Endodermal cell (in vitro differentiated cells): ENCODE data around the gene PAEP. TPM values are rescaled to one million over a fixed set of nuclear protein-coding genes. Genes with fewer than 3 reads are reported as not detected.

Experiments used
- DNase-seq: peaks from one replicate; pipeline ENCODE4 v3.0.0-alpha.2; 2017
- H3K27ac ChIP-seq: 2 replicates; pipeline ENCODE4 v1.5.1; 2013; ENCODE audit warnings: mild to moderate bottlenecking, low read depth, low read length, moderate library complexity
- H3K27me3 ChIP-seq: 2 replicates; pipeline ENCODE4 v1.6.1; 2013; ENCODE audit warnings: mild to moderate bottlenecking, low read length, moderate library complexity; ENCODE audit not compliant: insufficient read depth, control insufficient read depth, poor library complexity, severe bottlenecking
- H3K36me3 ChIP-seq: 2 replicates; pipeline ENCODE4 v1.7.0; 2013; ENCODE audit warnings: mild to moderate bottlenecking, low read length, moderate library complexity; ENCODE audit not compliant: control insufficient read depth, insufficient read depth
- H3K4me1 ChIP-seq: one replicate; pipeline ENCODE4 v1.7.0; 2013; ENCODE audit warnings: low read length; ENCODE audit not compliant: control insufficient read depth, insufficient read depth
- H3K4me3 ChIP-seq: 2 replicates; pipeline ENCODE4 v1.5.1; 2013; ENCODE audit warnings: mild to moderate bottlenecking, low read length, moderate library complexity
- H3K9ac ChIP-seq: 2 replicates; pipeline ENCODE4 v1.6.1; 2013; ENCODE audit warnings: mild to moderate bottlenecking, low read length, moderate library complexity; ENCODE audit not compliant: poor library complexity, severe bottlenecking; ENCODE audit errors: extremely low read depth
- H3K9me3 ChIP-seq: 2 replicates; pipeline ENCODE4 v1.6.1; 2013; ENCODE audit warnings: mild to moderate bottlenecking, low read length, moderate library complexity; ENCODE audit not compliant: control insufficient read depth
- H3K27ac Mint-ChIP-seq: 2 replicates; pipeline ENCODE4 v1.8.0; 2020; ENCODE audit warnings: mixed read lengths
- H3K27me3 Mint-ChIP-seq: 2 replicates; pipeline ENCODE4 v1.8.0; 2021; ENCODE audit warnings: mild to moderate bottlenecking, mixed read lengths; ENCODE audit not compliant: insufficient read depth
- H3K36me3 Mint-ChIP-seq: 2 replicates; pipeline ENCODE4 v1.8.0; 2020; ENCODE audit warnings: low read depth, mixed read lengths
- H3K4me1 Mint-ChIP-seq: 2 replicates; pipeline ENCODE4 v1.8.0; 2020; ENCODE audit warnings: mixed read lengths
- H3K4me3 Mint-ChIP-seq: 2 replicates; pipeline ENCODE4 v1.8.0; 2020; ENCODE audit warnings: mild to moderate bottlenecking, moderate library complexity, mixed read lengths
- H3K9me3 Mint-ChIP-seq: 2 replicates; pipeline ENCODE4 v1.8.0; 2020; ENCODE audit warnings: mild to moderate bottlenecking, mixed read lengths
- CTCF ChIP-seq: fragments of 200-600 bp; sonication (generic); conservative IDR thresholded peaks from 2 replicates; pipeline ENCODE4 v1.5.0; 2021; ENCODE audit warnings: antibody characterized with exemption, mild to moderate bottlenecking
- WGBS, 2 experiments: methylation state at CpG; one replicate each; pipeline versions ENCODE4 v1.1.5 to v1.1.7; 2013; ENCODE audit warnings: missing lambda C conversion rate in 2 of 2, mixed read lengths in 1 of 2; ENCODE audit not compliant: insufficient coverage in 1 of 2, insufficient read length in 1 of 2; 5-methylcytosine and 5-hydroxymethylcytosine counted together
- total RNA-seq, 2 donors: library from RNA; stranded (reverse); fragmentation: NEBNext Ultra II Directional in 1 of 2; extraction: Animal tissue kit (Norgen Biotek cat#: 25700) in 1 of 2; gene quantifications; 2 replicates in 1 of 2; 3 replicates in 1 of 2; pipeline ENCODE4 v1.2.1, GENCODE V29; 2021

Gene PAEP
- total RNA-seq, 2 donors from 2014 or later = not detected

- H3K9ac ChIP-seq = no peak overlapping the region
- DNase-seq = no peak
- H3K27ac ChIP-seq = no peak overlapping the region
- H3K4me1 ChIP-seq = no peaks in the 10 kb centered on the region
- no peaks in the 10 kb centered on the region for H3K36me3 ChIP-seq
- no peak for TF ChIP-seq CTCF
- H3K9me3 Mint-ChIP-seq = peaks cover 19% of the 10 kb centered on the region
- no peaks in the 10 kb centered on the region for H3K27me3 Mint-ChIP-seq
- H3K9me3 ChIP-seq = no peaks in the 10 kb centered on the region
- H3K4me3 ChIP-seq = no peak overlapping the region
- no peaks in the 10 kb centered on the region for H3K36me3 Mint-ChIP-seq
- 93% methylated on average over 3 to 15 of the region's 15 CpGs for WGBS, 2 experiments
- H3K4me1 Mint-ChIP-seq = no peaks in the 10 kb centered on the region
- H3K27ac Mint-ChIP-seq = no peak overlapping the region
- no peak overlapping the region for H3K4me3 Mint-ChIP-seq
- H3K27me3 ChIP-seq = no peaks in the 10 kb centered on the region
Measured at GRCh38 chr9:135608999-135609317, 47.4 kb downstream of the PAEP start.

- no peak overlapping the region for H3K9ac ChIP-seq
- H3K36me3 ChIP-seq = no peaks in the 10 kb centered on the region
Measured at GRCh38 chr9:135609366-135609955, 47.9 kb downstream of the PAEP start.

DNA sequence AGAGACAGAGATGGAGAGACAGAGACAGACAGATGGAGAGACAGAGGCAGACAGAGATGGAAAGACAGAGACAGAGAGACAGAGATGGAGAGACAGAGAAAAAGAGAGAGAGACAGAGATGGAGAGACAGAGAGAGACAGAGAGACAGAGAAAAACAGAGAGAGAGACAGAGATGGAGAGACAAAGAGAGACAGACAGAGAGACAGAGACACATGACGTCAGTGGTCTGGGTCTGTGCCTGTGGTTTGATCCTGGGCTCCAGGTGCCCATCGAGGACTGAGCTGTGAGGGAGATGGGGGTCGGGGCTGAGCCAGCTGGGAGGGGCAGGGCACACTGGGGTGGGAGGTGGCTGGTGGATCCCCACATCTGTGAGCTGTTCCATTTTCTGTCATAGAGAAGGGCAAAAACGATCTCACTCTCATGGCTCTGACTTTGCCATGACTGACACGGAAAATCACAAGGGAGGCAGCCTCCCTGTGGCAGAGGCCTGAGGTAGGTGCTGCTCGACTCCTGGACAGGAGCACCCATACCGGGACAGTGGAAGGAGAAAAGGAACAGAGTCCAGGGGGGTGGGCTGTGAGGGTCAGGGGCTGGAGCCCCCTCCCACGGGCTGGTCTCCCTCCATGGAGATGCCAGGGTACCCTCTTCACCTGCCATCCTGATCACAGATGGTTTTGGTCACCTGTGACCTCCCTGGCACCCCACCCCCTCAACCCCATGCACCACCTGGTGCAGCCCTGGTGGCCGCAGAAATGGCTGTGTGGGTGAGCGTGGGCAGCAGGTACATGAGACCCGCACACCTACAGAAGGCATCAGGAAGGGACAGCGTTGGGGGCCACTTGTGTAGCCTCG lies 49.0 kb downstream of the PAEP start:
- Mint-ChIP-seq H3K9me3 (peaks cover 19% of the 10 kb centered on the region), H3K4me3 (no peak overlapping the region), H3K27ac (no peak overlapping the region), H3K4me1 (no peaks in the 10 kb centered on the region), H3K27me3 (no peaks in the 10 kb centered on the region), H3K36me3 (no peaks in the 10 kb centered on the region)
- Histone ChIP-seq H3K9ac (no peak overlapping the region), H3K27ac (no peak overlapping the region), H3K4me1 (no peaks in the 10 kb centered on the region), H3K27me3 (no peaks in the 10 kb centered on the region), H3K9me3 (no peaks in the 10 kb centered on the region), H3K36me3 (no peaks in the 10 kb centered on the region), H3K4me3 (no peak overlapping the region)
- TF ChIP-seq CTCF = no peak
- no peak for DNase-seq
- WGBS, 2 experiments = 89 to 93% methylated on average over 6 to 13 of the region's 13 CpGs

More at GRCh38 chr9:135609366-135609955, 47.9 kb downstream of the PAEP start:
- H3K4me1 Mint-ChIP-seq = no peaks in the 10 kb centered on the region
- H3K9me3 ChIP-seq = no peaks in the 10 kb centered on the region
- H3K4me1 ChIP-seq = no peaks in the 10 kb centered on the region
- TF ChIP-seq CTCF = no peak
- no peaks in the 10 kb centered on the region for H3K36me3 Mint-ChIP-seq
- 94% methylated on average over 8 to 17 of the region's 17 CpGs for WGBS, 2 experiments
- no peak overlapping the region for H3K27ac Mint-ChIP-seq
- H3K9me3 Mint-ChIP-seq = peaks cover 19% of the 10 kb centered on the region
- no peak for DNase-seq
- no peak overlapping the region for H3K4me3 ChIP-seq
- no peak overlapping the region for H3K27ac ChIP-seq
- H3K27me3 ChIP-seq = no peaks in the 10 kb centered on the region
- H3K27me3 Mint-ChIP-seq = no peaks in the 10 kb centered on the region
- H3K4me3 Mint-ChIP-seq = no peak overlapping the region
